DMS53 treated with DMSO at 0.1 percent for 48 hours (cell line): ENCODE results near the gene LENG8.
"Not testable (repeated sequence)": the region's sequence is repeated elsewhere in the genome, so short reads cannot be mapped to it uniquely, and the experiment has no call there.

ENCODE experiments used
- DNase-seq: peaks from one replicate; lab custom pipeline; 2025; ENCODE audit not compliant: unreplicated experiment; lab: John Stamatoyannopoulos, UW

Gene LENG8

GRCh38 chr19:54478677-54479266, 29.8 kb downstream of the LENG8 start:
- peak; percentile 5 for DNase-seq

DNA sequence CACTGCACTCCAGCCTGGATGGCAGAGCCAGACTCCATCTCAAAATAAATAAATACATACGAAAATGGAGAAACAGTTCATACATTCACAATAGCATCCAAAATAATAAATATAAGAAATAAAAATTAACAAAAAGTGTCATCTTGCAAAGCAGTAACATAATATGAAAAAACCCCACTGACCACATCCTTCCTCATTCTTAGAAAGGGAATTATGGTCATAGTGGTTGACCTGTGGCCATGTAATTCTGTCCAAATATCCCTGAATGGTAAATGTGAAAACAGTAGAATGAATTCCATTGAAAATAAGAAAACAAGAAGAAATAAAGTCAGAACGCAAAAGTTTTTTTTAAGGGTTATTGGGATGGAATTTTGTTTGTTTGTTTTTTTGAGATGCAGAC, 31.1 kb downstream of the LENG8 start:
- no peak for DNase-seq

DNA sequence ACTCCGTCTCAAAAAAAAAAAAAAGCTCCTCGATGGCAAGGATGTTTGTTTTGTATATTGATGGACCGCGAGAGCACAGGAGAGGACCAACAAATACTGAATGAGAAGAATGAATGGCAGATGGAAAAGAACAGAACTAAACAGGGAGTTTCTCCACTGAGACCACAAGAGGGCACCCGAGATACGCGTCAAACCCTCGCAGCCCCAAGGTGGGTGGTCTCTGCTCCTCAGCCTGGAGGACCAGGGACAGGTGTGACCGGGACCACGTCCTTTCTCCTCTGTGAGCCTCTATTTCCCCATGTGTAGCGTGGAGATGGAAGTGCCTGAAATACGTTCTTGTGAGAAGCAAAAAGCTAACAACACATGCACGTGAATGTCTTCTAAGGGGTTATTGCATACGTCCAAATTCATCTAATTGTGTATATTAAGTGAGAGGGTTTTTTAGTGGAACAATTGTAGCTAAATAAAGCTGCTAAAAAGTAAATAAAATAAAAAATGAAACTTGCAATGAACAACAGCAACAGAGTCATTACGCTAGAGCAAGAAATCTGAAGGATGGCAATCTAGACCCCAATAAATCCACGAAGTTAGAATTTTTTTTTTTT, 32.4 kb downstream of the LENG8 start:
- DNase-seq: peak; percentile 9

DNA sequence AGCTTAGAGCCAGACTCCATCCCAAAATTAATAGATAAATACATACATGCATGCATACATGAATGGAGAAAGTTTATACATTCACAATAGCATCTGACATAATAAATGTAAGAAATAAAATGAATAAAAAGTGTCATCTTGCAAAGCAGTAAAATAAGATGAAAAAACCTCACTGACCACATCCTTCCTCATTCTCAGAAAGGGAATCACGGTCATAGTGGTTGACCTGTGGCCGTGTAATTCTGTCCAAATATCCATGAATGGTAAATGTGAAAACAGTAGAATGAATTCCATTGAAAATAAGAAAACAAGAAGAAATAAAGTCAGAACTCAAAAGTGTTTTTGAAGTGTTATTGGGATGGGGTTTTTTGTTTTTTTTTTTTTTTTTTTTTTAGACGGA, 33.9 kb downstream of the LENG8 start:
- DNase-seq: no peak

DNA sequence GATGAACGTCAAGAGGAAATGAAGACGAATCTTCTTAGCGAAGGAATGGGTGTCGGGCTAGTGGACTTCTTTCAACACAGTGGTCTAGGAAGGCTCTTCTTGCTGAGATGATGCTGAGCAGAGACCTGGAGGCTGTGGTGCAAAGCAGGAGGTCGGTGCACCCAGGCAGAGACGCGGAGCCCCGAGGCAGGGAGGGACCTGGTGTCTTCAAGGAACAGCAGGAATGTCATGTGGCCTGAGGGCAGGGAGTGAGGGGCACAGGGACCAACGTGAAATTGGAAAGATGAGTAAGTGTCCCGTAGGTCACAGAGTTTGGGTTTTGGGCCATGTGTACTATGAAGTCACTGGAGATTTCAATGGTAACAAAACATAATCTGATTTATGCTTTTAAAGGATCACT, 35.5 kb downstream of the LENG8 start:
- DNase-seq: no peak

DNA sequence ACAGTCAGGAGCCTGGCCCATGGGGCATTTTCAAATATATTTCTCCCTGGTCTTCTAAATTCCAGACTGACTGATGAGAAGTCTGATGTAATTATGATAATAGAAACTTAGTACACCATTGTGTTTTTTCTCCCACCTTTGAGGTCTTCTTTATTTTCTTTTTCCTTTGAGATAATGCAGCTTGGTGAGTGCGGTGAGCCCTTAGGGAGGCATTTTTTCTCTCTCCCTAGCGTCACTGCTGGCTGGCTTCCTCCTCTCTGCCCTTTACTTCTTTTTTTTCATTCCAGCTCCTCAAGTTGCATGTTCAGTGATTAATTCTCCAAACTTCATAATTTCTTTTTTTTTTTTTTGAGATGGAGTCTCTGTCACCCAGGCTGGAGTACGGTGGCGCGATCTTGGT, 36.9 kb downstream of the LENG8 start:
- no peak for DNase-seq

DNA sequence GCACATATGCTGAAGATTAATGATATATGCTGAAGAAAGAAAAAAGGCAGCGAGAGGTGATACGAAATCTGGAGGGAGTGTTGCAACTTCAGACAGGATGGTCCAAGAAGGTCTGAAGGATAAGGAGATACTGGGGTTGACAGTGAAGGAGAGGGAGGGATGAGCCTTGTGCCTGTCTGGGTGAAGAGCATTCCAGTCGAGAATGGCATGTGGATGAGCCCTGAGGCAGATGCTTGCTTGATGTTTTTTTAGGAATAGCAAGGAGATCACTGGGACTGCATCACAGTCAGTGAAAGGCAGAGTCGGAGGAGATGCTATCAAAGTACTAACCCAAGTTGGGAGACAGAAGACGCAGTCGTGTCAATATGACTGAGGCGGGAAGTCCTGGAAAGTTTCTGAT, 40.3 kb downstream of the LENG8 start:
- DNase-seq: no peak

GRCh38 chr19:54489766-54490165, 40.8 kb downstream of the LENG8 start:
- no peak for DNase-seq

- no peak for DNase-seq
Observed at GRCh38 chr19:54492568-54492967, 43.6 kb downstream of the LENG8 start.

GRCh38 chr19:54493056-54493455, 44.1 kb downstream of the LENG8 start:
- DNase-seq: not testable (repeated sequence)

GRCh38 chr19:54493967-54494585, 45.1 kb downstream of the LENG8 start:
- no peak for DNase-seq

DNA sequence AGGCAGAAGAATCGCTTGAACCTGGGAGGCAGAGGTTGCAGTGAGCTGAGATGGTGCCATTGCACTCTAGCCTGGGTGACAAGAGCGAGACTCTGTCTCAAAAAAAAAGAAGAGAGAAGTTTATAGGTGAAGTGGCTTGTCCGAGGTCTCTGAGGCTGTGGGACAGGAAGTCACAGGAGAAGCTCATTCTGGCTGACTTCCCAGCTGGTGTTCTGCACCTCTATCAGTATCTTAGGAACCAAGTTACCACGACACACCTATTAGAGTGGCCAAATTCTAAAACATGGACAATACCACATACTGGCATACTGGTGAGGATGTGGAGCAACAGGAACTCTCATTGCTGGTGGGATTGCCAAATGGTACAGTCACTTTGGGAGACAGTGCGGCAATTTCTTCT, 46.3 kb downstream of the LENG8 start:
- not testable (repeated sequence) for DNase-seq

DNA sequence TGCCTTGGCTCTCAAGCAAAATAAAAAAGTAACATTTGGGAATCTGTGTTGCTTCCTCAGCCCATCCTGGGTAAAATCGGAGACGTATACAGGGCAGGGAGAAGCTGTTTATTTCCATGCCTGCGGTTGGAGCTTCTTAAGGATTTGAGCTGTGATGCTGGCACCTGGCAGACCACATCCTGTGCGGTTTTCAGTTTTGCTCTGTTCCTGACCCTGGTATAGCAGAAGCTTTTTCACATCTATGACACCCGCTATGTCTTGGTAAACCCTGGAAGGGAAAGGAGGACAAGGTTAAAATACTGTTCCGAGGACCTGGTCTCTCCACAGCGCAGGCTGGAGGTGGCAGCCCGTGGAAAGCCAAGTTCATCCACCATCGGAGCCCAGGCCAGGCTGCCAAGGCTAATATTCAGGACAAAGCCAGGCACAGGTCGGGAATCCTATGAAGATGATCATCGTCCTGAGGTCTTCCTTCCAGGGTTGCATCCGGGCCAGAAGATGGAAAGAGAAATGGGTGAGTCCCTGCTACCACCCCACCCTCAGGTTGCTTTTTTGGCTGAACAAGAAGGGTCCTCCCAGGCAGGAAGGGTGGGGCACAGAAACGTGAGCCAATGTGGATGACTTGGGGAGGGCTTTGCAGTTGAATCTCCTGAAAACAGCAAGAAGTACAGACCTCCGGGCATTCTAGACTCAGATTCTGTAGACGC, 48.9 kb downstream of the LENG8 start:
- DNase-seq: not testable (repeated sequence)

- DNase-seq: not testable (repeated sequence)
Observed at GRCh38 chr19:54498451-54498772, 49.4 kb downstream of the LENG8 start.

DNA sequence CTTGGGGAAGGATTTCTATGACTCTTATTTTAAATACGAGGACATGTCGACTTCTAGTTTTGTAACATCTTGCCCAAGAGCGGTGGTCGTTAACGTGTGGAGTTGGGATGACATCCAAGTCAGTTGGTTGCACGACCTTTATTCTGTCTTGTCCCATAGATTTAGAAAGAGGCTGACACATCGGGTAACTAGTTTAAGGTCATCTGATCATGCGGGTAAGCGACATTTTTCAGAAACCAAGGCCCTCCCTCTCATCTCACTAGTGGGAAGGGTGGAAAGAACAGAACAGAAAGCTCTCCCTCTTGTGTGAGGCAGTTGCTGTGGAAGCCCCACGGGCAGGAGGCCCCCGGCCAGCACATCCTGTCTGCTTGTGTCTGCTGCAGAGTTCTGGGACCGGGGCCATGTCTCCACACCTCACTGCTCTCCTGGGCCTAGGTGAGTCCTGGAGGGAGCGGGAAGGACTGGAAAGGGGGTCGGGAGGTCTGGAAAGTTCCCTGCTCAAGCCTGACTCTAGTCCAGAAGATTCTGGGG, 53.6 kb downstream of the LENG8 start, which contains the start of gene LAIR2:
TSS of gene LAIR2 (plus strand) at position 314 of the 531 bp plus-strand sequence. CDS start at position 402, 88 bp downstream.
- DNase-seq: no peak

GRCh38 chr19:54505542-54505941, 56.5 kb downstream of the LENG8 start:
- DNase-seq: not testable (repeated sequence)

DNA sequence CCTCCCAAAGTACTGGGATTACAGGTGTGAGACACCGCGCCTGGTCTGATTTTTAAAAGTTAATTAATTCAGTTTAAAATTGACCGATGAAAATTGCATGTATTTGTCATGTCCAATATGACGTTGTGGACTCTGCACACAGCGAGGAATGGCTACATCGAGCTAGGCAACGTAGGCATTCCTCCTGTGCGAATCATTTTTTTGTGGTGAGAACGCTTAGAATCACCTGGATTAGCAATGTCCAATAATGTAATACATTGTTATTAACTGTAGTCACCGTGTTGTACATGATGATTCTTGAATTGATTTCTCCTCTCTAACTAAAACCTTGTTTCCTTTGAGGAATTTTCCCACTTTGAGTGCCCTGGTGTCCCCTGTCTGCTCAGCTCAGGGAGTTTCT, 57.1 kb downstream of the LENG8 start:
- DNase-seq: no peak

DNA sequence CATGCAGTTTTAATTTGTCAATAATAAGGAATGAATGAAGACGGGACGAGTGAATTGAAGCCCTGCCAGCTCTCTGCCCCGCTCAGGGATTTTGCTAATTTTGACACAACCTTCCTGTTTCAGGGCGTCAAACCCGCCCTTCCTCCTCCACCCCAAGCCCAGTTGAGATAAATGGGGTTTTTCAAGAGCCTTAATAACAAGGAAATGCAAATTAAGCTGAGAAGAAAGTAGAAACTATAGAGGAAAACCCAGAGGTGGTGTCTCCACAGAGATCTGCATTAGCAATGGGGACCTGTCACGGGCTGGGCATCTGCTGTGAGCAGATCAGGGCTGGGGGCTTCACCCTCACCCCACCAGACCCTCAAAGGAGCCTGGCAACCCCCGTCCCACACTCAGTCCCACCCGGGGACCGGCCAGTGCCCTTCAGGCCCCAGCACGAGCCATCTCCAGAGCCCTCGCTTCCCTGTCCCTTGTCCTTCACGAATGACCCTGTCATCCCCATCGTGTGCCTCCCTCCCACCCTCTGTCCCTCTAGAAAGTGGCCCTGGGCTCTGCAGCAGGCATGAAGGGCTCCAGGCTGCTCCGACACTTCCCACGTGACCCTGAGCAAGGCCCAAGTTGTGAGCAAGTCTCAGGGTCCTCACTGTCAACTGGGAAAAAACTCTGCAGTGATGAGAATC, 58.2 kb downstream of the LENG8 start:
- DNase-seq: not testable (repeated sequence)

GRCh38 chr19:54507824-54508223, 58.8 kb downstream of the LENG8 start:
- no peak for DNase-seq

DNA sequence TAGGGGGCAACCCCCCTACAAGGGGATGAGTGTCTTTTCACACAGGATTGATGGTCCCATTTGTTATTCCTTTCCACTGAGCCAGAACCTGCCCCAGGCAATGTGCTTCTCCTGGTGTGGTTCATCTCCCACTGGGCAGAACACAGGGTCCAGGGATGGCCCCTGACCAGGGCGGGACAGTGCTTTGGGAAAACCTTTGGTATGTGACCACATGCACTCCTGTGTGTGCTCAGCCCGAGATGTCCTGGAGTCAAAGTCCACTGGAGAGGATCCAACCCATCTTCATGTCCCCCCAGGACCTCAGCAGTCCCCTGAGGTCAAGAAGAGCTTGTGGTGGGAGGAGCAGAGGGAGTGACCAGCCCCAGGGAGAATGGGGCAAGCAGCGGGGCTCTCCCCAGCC, 59.5 kb downstream of the LENG8 start:
- not testable (repeated sequence) for DNase-seq
